Measurements from ENCODE around the gene ATP2C2. TPM values are rescaled to one million over a fixed set of nuclear protein-coding genes. Genes with fewer than 3 reads are reported as not detected.

Gene ATP2C2
- total and polyA plus RNA-seq, 8 donors, result 11.2 to 52.8 (median 22.2) TPM

DNA sequence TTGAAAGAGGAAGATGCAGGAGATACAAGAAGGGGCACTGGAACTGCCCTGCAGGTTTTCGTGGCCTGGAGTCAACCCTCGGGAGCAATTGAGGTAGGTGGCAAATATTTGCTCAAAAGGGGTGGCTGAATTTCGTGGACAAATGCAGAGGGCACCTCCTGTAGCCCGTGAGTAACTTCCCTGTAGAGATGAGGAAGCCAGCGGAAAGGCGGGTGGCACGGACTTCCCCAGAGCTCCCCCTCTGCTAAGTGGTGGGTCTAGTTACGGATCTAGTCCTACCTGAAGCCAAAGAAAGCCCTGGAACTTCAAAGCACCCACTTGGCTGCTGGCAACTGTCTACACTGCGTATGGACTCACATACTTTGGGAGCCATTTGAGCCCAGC lies 1.0 kb upstream of the ATP2C2 start:
- H3K4me3 ChIP-seq, result no peak overlapping the region
- intact Hi-C loops (cut with DNase I), result no loop called here
- ATAC-seq (peak; percentile 29), DNase-seq (peak in 2 of 4 donors; percentile 54 to 82)
- H3K27me3 ChIP-seq, result peaks cover 20 to 48% of the 10 kb centered on the region in 2 donors
- H3K36me3 ChIP-seq, result no peaks in the 10 kb centered on the region
- no peaks in the 10 kb centered on the region for H3K9me3 ChIP-seq
- H3K4me1 ChIP-seq, result peaks cover 6 to 21% of the 10 kb centered on the region in 2 donors
- H3K27ac ChIP-seq, result no peak overlapping the region
- TF ChIP-seq, protein P1, sequence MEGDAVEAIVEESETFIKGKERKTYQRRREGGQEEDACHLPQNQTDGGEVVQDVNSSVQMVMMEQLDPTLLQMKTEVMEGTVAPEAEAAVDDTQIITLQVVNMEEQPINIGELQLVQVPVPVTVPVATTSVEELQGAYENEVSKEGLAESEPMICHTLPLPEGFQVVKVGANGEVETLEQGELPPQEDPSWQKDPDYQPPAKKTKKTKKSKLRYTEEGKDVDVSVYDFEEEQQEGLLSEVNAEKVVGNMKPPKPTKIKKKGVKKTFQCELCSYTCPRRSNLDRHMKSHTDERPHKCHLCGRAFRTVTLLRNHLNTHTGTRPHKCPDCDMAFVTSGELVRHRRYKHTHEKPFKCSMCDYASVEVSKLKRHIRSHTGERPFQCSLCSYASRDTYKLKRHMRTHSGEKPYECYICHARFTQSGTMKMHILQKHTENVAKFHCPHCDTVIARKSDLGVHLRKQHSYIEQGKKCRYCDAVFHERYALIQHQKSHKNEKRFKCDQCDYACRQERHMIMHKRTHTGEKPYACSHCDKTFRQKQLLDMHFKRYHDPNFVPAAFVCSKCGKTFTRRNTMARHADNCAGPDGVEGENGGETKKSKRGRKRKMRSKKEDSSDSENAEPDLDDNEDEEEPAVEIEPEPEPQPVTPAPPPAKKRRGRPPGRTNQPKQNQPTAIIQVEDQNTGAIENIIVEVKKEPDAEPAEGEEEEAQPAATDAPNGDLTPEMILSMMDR (IDR thresholded peaks at IDR 0.05), result no peak

DNA sequence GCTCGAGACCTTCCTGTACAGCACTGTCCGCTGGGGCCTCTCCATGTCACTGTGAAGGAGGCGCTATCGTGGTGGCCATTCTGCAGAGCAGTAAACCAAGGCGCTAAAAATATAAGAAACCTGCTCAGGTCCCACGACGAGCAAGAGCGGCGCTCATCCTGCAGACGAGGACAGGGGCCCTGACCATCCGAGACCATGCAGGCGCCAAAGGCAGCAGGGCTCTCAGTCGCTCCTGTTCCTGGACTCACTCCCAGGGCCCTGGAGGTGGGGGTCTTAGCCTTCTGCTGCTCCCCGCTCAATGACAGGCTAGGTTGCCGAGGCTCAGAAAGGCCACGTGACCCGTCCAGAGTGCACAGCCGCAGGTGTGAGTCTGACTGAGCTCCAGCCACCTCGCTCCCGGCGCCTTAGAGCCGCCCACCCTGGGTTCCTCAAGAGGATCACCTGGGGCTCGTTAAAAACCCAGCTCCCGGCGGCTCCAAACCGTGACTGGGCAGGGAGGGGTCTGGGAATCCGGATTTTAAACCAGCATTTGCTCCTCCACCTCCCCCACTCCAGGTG lies 509 bp upstream of the ATP2C2 start:
- DNase-seq (peak in 2 of 4 donors; percentile 53 to 83), ATAC-seq (peak; percentile 73)
- intact Hi-C loops (cut with DNase I), result no loop called here

DNA sequence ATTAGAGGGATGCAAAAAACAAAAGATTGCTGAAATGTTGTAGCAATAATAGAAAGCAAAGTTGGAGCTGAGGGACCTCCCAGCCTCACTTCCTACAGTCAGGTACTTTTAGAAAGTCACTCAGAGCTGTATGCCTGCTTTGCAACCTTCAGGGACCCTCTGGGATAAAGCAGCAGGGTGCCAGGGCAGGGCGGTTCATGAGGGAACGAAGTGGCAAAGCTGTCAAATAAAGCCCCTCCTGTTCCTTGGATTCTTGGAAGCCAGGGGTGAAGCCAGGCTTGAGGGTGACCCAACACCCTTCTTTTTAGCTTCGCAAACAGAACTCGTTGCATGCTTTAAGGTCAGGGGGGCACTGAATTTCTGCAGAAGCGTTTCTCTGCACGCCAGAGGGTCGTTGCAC lies 767 bp downstream of the ATP2C2 start:
- Histone ChIP-seq H3K27ac (peak overlapping the region in 1 of 2 donors; percentile 64), H3K4me1 (peaks cover 9 to 27% of the 10 kb centered on the region in 2 donors), H3K27me3 (peaks cover 20 to 48% of the 10 kb centered on the region in 2 donors), H3K9me3 (no peaks in the 10 kb centered on the region), H3K4me3 (peak overlapping the region; percentile 32 to 45), H3K36me3 (no peaks in the 10 kb centered on the region)
- TF ChIP-seq, protein P1 (IDR thresholded peaks at IDR 0.05), result no peak
- ATAC-seq (no peak), DNase-seq (no peak)
- intact Hi-C loops (cut with DNase I), result no loop called here

More for the DNA sequence above, 509 bp upstream of the ATP2C2 start:
- no peaks in the 10 kb centered on the region for H3K9me3 ChIP-seq
- peak overlapping the region; percentile 32 to 45 for H3K4me3 ChIP-seq
- peaks cover 6 to 21% of the 10 kb centered on the region in 2 donors for H3K4me1 ChIP-seq
- H3K36me3 ChIP-seq, result no peaks in the 10 kb centered on the region
- H3K27ac ChIP-seq, result peak overlapping the region; percentile 53 to 64
- TF ChIP-seq, protein P1 (IDR thresholded peaks at IDR 0.05), result no peak
- peaks cover 20 to 48% of the 10 kb centered on the region in 2 donors for H3K27me3 ChIP-seq

DNA sequence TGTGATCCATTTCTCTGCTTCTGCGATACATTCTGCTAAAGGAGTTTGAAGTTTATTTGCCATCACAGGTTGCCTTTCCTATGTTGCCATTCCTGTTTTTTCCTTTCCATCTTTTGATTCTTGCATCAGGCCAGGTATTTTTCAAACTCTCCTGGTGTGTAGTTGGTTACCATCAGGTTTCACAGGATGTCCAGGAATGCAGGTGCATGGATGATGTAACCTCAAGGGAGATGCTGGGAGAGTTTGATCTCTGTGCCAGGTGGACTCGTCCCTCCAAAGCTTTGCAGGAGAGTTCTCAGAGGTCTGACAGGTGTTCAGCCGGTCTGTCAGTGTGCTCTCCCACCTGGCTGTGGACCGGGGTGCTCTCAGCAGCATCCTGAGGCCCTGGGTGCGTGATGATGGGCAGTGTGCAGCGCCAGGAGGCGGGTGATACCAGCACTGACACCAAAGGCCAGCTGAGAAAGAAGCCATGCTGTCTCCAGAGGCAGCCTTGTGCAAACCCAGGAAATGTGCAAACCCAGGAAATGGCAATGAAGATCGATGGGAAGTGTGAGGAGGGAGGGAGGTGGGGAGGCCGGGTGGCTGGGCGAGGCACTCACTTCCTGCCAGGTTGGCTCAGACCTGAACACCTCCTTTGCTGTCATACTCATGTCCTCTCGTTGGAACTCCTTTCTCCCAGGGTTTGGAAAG lies 1.7 kb downstream of the ATP2C2 start:
- Histone ChIP-seq H3K36me3 (no peaks in the 10 kb centered on the region), H3K4me3 (no peak overlapping the region), H3K27me3 (peaks cover 20 to 48% of the 10 kb centered on the region in 2 donors), H3K27ac (peak overlapping the region in 1 of 2 donors; percentile 35), H3K9me3 (no peaks in the 10 kb centered on the region), H3K4me1 (peaks cover 9 to 27% of the 10 kb centered on the region in 2 donors)
- DNase-seq (no peak), ATAC-seq (peak; percentile 5)
- intact Hi-C loops (cut with DNase I), result no loop called here
- TF ChIP-seq, protein P1 (IDR thresholded peaks at IDR 0.05), result no peak

DNA sequence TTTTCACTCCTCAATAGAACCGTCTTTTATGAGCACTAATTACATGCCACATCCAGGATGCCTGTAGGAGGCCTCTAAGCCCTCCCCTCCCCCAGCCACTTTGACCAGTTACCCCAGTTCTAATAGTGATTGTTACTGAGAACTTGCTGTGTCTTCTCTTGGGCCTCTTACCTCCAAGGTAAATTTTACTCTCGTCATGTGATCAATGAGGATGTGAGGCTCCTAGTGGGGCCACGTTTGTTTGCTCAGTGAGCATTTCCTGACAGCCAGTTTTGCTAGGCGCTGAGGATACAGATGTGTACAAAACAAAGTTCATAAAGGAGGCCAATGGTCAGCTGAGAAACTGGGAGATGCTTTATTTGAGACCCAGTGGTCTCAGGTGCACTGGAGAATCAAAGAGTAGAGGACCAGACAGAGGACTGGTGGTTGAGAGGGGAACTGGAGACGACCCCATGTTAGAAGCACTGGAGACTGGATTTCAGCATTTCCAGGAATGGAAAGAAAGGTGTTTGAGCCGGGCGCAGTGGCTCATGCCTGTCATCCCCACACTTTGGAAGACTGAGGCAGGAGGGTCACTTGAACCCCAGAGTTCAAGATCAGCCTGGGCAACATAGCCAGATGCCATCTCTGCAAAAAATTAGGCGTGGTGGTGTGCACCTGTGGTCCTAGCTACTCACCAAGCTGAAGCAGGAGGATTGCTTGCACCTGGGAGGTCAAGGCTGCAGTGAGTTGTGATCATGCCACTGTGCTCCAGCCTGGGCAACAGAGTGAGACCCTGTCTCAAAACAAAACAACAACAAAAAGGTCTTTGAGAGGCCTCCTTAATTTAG lies 2.6 kb downstream of the ATP2C2 start:
- intact Hi-C loops (cut with DNase I), result no loop called here
- TF ChIP-seq, protein P1 (IDR thresholded peaks at IDR 0.05), result no peak
- DNase-seq (no peak), ATAC-seq (no peak)
- Histone ChIP-seq H3K4me3 (no peak overlapping the region), H3K36me3 (no peaks in the 10 kb centered on the region), H3K27me3 (peaks cover 20 to 48% of the 10 kb centered on the region in 2 donors), H3K9me3 (no peaks in the 10 kb centered on the region), H3K27ac (peak overlapping the region in 1 of 2 donors; percentile 35), H3K4me1 (peaks cover 9 to 27% of the 10 kb centered on the region in 2 donors)
